Esophagus squamous epithelium (tissue), 4 donors: Measurements from ENCODE around the gene FAM174B.

Experiments
- POLR2A ChIP-seq, 4 donors: fragments of 450-650 bp; IDR thresholded peaks; one replicate each; pipeline ENCODE4 v1.6.1; 2017; ENCODE audit warnings: antibody characterized with exemption in 4 of 4, mild to moderate bottlenecking in 4 of 4, moderate library complexity in 3 of 4
- TF ChIP-seq, protein P1 (sequence below), 6 experiments: fragments of 450-650 bp in 4 of 6; fragments of 200-600 bp in 2 of 6; sonication (generic) in 2 of 6; IDR thresholded peaks; one replicate each; pipeline ENCODE4 v1.5.1; 2016 to 2019; ENCODE audit warnings: antibody characterized with exemption in 6 of 6, mild to moderate bottlenecking in 4 of 6, moderate library complexity in 4 of 6

DNA sequence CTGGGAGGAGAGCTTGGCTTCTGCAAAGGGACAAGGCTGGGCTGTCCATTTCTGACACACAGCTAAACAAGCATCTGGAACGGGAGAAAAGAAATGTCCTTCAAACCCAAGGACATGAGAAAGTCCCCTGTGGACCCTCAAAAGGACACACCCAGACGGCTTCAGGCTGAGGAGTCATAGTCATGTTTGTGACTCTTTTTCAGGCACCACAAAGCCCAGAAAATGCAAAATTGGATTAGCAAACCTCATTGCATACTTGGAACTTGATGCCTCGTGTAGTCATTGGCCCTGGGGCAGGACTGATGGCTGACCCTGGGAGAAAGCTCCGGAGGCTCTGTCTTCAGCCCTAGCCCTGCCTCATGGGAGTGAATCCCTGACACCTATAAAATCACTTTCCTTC lies 21.5 kb downstream of the FAM174B start:
- TF ChIP-seq, protein P1, sequence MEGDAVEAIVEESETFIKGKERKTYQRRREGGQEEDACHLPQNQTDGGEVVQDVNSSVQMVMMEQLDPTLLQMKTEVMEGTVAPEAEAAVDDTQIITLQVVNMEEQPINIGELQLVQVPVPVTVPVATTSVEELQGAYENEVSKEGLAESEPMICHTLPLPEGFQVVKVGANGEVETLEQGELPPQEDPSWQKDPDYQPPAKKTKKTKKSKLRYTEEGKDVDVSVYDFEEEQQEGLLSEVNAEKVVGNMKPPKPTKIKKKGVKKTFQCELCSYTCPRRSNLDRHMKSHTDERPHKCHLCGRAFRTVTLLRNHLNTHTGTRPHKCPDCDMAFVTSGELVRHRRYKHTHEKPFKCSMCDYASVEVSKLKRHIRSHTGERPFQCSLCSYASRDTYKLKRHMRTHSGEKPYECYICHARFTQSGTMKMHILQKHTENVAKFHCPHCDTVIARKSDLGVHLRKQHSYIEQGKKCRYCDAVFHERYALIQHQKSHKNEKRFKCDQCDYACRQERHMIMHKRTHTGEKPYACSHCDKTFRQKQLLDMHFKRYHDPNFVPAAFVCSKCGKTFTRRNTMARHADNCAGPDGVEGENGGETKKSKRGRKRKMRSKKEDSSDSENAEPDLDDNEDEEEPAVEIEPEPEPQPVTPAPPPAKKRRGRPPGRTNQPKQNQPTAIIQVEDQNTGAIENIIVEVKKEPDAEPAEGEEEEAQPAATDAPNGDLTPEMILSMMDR (IDR thresholded peaks at IDR 0.05) = no peak
- TF ChIP-seq POLR2A (IDR thresholded peaks at IDR 0.05) = no peak
